Ovary (tissue), 3 donors: ENCODE results near the gene HMGCS1.

Experiments used
- EP300 ChIP-seq: sonication (generic); formaldehyde crosslinking; IDR thresholded peaks from one replicate; pipeline ENCODE4 v1.6.1; 2017; ENCODE audit warnings: antibody characterized with exemption
- POLR2A ChIP-seq: fragments of 450-650 bp; IDR thresholded peaks from one replicate; pipeline ENCODE4 v1.6.1; 2017; ENCODE audit warnings: antibody characterized with exemption, mild to moderate bottlenecking, moderate library complexity
- TF ChIP-seq, protein P1 (sequence below), 3 donors: fragments of 450-650 bp in 2 of 3; fragments of 200-600 bp in 1 of 3; IDR thresholded peaks; one replicate each; pipeline versions ENCODE4 v1.5.1 to v1.8.0; 2016 to 2022; ENCODE audit warnings: antibody characterized with exemption in 3 of 3, mild to moderate bottlenecking in 1 of 3
- donor health status: DM: no; HTN: no; CAD: no.

DNA sequence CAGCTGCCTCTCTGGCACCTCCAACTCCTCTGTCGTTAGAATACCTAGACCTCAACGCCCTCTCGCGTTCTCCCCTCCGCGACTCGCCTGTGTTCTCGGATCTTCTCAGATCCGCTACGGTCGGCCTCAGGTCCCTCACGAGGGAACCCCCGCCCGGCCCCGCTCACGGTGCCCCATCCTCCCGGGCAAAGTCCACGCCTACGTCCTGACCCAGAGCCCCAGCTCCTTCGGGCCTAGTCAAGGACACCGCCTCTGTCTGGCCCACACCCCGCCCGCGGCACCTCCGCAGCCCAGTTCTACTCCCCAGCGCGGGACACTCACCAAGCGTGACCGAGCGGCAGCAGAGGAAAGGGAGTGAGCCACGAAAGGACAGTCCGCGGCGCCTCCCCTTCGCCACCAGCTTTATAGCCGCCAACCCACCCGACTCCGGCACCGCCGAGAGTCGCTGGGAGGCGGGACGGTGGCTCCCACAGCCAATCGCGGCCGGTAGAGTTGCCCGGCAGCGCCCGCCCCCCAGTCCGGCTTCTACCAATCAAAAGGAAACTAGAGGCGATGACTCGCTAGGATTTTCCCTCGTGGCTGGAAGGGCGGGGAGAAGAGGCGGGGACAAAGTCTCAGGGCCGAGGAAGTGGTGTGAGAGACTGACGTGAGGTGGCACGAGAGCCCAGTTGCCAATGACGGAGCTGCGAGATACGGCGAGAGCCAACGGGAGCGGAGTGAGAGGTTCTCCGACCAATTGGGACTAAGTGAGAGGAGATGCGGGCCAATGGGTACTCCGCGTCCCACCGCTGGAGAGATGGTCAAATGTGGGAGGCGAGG, at the start of gene HMGCS1:
- TF ChIP-seq, protein P1, sequence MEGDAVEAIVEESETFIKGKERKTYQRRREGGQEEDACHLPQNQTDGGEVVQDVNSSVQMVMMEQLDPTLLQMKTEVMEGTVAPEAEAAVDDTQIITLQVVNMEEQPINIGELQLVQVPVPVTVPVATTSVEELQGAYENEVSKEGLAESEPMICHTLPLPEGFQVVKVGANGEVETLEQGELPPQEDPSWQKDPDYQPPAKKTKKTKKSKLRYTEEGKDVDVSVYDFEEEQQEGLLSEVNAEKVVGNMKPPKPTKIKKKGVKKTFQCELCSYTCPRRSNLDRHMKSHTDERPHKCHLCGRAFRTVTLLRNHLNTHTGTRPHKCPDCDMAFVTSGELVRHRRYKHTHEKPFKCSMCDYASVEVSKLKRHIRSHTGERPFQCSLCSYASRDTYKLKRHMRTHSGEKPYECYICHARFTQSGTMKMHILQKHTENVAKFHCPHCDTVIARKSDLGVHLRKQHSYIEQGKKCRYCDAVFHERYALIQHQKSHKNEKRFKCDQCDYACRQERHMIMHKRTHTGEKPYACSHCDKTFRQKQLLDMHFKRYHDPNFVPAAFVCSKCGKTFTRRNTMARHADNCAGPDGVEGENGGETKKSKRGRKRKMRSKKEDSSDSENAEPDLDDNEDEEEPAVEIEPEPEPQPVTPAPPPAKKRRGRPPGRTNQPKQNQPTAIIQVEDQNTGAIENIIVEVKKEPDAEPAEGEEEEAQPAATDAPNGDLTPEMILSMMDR (IDR thresholded peaks at IDR 0.05) = no peak
- TF ChIP-seq POLR2A (peak; percentile 88), EP300 (no peak)
